Mammary epithelial cell (primary cell): ENCODE results near the gene POLL.

Experiments used
- CTCF ChIP-seq, 2 donors: IDR thresholded peaks in 1 of 2; conservative IDR thresholded peaks in 1 of 2; 2 replicates each; pipeline ENCODE4 v1.5.1; 2011 to 2012; ENCODE audit warnings: inconsistent platforms in 2 of 2, low read length in 2 of 2, mild to moderate bottlenecking in 2 of 2, control low read depth in 1 of 2, low read depth in 1 of 2; ENCODE audit not compliant: insufficient read depth in 1 of 2; ENCODE audit errors: extremely low read depth in 1 of 2
- EZH2 ChIP-seq: IDR thresholded peaks from 2 replicates; pipeline ENCODE4 v1.6.1; 2012; ENCODE audit warnings: low read length, inconsistent platforms, borderline replicate concordance

DNA sequence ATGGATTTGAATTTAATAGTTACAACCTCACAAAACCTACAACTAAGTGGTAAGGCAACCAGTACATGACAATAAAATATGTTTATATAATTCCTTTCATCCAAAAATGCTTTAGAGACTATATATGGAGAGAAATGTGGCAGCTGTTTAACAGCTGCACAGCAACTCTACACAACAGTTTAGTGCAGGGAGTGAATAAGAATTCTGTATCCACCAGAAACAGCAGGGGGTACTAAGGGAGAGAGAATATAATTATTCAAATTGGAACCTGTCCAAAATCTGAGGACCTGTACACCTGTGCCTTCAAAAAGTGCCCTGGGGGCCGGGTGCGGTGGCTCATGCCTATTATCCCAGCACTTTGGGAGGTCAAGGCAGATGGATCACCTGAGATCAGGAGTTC, 49.6 kb downstream of the POLL start:
- TF ChIP-seq CTCF (conservative IDR thresholded peaks at IDR 0.05 in 1 of 2, IDR thresholded peaks at IDR 0.05 in 1 of 2; ENCODE audit: extremely low read depth in 1 of 2, insufficient read depth in 1 of 2, low read depth in 1 of 2, low read length in 2 of 2) (no peak), EZH2 (no peak)
